HG02970 (cell line): ENCODE measurements around the gene C17orf114.

Experiments used
- ATAC-seq: cut with Tn5 transposase; IDR thresholded peaks from one replicate; pipeline ENCODE4 v1.9.1; 2021; ENCODE audit warnings: mild to moderate bottlenecking, moderate library complexity, moderate number of reproducible peaks; ENCODE audit not compliant: unreplicated experiment, low FRiP score

The C17orf114 gene

DNA sequence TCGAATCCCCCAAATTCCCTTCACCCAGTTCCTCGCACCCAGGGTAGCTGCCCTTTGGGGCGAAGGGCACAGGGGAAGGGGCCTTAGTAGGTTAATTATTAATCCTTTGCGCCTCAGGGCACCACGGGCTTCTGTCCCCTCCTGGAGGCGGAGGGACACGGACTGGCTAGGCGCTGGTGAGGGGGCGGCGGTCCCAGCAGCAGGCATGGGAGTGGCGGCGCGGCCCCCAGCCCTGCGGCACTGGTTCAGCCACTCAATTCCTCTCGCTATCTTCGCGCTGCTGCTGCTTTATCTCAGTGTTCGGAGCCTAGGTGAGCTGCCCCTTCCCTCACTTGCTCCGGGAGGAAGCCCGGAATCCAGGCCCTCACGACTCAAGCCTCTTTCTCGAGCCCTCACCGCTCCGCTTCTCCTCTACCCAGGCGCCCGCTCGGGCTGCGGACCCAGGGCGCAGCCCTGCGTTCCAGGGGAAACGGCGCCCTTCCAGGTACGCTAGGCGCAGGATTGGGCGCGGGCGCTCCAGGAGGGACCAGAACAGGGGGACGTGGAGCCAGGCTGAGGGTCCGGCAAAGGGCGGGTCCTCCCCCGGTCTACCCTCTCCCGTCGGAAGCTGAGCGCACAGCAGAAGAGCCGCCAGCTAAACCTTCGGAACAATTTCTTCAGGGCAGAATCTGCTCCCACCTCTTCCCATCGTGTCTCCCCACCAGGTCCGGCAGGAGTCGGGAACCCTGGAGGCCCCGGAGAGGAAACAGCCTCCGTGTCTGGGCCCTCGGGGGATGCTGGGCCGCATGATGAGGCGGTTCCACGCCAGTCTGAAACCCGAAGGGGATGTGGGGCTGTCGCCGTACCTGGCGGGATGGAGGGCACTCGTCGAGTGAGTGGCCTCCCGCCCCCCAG, 13.1 kb downstream of the C17orf114 start, which contains the start of gene GLTPD2:
Gene GLTPD2, plus strand, starts transcription at position 158 of the 894 bp plus-strand sequence. Its CDS starts 48 bp downstream, at position 206.
- ATAC-seq, result no peak

DNA sequence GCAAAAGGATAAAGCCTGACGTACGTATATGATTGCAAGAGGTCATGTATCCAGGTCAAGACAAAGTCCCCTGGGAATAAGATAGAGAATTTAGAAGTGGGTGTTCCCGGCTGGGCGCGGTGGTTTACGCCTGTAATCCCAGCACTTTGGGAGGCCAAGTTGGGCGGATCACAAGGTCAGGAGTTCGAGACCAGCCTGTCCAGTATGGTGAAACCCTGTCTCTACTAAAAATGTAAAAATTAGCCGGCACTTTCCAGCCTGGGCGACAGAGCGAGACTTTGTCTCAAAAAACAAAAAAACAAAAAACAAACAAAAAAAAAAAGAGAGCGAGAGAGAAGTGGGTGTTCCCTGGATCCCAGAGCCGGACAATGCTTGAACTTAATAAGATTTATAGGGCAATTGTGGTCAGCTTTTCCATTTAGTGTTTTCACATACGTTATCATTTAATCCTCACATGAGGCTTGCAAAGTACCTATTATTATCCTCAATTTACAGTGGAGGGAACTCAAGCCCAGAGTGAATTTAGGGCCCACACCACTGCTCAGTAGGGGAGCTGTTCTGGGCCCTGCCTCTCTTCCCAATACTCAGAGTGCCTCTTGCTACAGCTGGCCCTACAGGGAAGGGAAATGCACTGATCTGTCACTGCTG, 13.8 kb downstream of the C17orf114 start:
- no peak for ATAC-seq

- ATAC-seq, result no peak
Observed at GRCh38 chr17:4786516-4786915, 15.6 kb downstream of the C17orf114 start.

DNA sequence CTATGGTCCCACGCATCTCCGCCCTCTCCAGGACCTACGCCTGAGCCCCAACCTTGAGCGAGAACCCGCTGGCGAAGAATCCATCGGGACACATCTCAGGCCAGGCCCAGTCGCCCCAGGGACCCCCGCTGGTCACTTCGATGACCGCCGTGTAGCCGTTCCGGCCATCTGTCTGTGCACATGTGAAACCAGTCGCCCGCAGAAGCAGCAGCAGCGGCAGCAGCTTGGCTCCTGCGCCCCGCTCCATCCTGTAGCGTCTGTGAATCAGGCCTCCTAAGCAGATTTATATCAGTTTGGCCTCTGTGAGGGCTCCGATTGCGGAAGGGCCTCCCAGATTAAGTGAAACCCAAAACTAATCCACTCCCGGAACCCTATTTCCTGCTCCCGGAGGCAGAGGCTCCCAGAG, 16.0 kb downstream of the C17orf114 start, which contains the start of gene VMO1:
Gene VMO1, minus strand, starts transcription at position 259 of the 406 bp plus-strand sequence. Its CDS starts 12 bp downstream, at position 247.
- no peak for ATAC-seq

GRCh38 chr17:4785311-4786105, 16.6 kb downstream of the C17orf114 start:
- no peak for ATAC-seq

DNA sequence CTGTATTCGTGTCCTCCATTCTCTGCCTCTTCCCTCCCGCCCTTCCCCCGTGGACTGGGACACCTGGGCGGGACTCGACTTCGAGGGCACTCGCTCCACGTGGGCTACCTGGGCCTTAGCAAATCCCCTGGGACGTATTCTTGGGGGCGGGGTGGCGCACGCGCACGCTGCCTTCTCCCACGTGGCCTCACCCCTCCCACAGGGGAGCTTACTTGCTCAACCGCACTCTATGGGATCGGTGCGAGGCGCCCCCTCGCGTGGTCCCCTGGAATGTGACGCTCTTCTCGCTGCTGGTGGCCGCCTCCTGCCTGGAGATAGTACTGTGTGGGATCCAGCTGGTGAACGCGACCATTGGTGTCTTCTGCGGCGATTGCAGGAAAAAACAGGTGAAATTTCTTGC, 19.5 kb downstream of the C17orf114 start:
- no peak for ATAC-seq

DNA sequence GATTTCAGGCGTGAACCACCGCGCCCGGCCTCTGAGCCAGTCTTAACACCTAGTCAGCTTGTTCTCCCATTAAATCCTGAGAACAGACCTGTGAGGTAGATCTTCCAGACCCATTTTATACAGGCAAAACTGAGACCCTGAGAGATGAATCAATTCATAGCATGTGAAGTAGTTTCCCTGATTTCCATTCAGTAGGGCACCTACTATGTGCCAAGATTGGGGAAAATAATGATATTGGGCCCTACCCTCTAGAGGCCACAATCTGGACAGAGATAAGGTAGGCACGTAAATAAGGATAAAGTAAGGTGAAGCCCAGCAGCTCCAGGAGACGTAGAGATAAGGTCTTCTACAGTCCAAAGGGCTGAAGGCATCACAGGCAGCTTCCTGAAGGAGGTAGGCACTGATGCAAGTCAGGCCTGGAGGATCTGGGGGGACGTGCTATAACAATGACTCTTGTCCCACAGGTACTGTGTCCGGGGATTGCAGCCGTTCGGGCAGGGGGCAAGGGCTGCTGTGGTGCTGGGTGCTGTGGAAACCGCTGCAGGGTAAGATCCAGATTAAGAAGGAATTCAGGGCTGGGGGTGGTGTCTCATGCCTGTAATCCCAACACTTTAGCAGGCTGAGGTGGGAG, 21.7 kb downstream of the C17orf114 start:
- ATAC-seq, result no peak

DNA sequence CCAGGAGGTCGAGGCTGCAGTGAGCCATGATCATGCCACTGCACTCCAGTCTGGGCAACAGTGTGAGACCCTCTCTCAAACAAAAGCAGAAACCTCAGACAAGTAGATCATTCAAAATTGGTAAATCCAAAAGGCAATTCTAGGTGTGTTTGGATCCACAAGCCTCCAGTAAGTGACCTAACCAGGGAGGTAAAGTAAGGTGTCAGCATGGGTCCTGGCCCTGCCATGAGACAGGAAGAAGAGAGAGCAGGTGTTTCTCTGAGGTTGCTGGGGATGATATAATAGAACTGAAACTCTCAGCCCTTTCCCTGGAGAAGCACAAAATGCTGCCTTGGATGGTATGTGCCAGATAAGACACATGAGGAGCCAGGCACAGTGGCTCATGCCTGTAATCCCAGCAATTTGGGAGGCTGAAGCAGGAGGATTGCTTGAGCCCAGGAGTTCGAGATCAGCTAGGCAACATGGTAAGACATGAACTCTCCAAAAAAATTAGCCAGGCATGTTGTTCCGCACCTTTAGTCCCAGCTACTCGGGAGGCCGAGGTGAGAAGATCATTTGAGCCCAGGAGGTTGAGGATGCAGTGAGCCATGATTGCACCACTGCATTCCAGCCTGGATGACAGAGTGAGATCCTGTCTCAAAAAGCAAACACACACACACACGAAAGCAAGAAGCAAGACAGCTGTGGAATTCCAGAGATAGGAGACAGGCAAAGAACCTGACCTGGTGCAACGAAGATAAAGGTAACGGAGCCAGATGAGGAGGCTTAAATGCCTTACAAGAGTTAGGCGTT, 24.0 kb downstream of the C17orf114 start:
- no peak for ATAC-seq

DNA sequence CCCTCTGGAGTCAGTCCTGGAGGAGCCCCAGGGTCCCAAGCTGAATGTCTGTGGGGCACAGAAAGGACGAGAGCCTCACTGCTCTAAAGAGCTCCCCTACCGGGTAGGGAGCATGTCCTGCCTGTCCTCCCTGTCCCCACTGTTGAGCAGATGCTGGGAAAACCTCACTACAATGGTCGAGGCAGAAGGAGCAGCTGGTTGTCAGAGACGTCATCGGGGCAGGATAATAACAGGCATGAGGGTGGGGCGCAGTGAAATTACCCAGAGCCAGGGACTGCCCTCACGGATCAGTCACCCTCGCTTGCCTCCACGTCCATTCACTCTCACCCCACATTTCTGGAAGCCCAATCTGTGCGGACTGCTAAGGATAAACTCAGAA, 29.9 kb downstream of the C17orf114 start:
- no peak for ATAC-seq

DNA sequence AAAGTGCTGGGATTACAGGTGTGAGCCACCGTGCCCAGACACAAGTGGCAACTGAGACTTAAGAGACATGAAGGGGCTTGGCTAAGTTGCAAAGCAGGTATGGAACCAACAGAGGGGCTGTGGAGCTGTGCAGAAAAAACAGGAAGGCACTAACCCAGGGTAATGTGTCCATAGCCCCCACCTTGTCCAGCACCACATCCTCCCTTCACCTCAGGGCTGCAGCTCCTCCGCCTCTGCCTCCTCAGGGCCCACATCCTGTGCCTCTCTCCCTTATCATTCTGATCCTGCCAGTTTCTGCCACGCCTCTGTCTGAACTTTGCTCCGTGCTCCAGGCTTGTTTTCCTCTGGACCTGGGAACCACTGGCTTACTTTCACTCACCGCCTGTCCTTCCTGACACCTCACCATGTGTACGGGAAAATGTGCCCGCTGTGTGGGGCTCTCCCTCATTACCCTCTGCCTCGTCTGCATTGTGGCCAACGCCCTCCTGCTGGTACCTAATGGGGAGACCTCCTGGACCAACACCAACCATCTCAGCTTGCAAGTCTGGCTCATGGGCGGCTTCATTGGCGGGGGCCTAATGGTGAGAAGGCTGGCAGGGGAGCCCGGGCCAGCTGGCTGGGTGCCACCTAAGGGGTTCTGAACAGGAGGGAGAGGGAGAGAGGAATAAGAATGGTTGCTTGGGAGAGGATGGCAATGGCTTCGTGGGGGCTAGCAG, 30.5 kb downstream of the C17orf114 start, which contains the start of gene TM4SF5:
Gene TM4SF5, plus strand, starts transcription at position 368 of the 716 bp plus-strand sequence. Its CDS starts 37 bp downstream, at position 405.
- no peak for ATAC-seq

DNA sequence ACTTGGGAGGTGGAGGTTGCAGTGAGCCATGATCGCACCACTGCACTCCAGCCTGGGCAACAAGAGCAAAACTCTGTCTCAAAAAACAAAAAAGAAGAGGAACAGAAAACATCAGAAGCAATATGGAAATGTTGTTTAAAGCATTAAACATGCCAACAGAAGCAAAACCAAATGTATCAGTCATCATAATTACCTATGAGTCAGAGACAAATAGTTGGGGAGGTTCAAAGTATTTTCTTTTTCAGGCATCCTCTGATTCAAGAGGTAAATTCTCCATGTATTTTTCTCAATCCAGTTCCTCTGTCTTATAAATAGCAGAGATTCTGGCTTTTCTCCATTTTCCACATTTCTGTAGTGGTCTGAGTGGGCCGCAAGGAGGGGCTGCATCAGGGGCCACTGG, 32.5 kb downstream of the C17orf114 start:
- ATAC-seq, result no peak

DNA sequence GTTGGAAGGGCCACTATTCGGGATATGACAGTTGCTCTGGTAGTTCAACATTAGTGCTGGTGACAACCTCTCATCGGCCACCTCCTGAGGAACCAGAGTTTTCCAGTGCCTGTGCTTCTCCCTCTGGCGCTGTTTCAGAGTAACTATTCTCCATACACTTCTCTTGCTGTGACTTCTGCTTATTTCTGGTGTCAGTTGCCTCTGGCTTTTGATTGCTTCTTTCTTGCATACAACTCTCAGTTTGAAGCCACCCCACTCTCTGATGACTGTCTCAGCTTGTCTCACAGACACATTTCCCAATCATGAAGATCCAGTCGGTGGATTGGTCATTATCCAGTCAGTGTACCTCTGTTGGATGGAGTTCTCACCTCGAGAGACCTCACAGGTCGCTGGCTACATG, 33.8 kb downstream of the C17orf114 start:
- ATAC-seq, result no peak

DNA sequence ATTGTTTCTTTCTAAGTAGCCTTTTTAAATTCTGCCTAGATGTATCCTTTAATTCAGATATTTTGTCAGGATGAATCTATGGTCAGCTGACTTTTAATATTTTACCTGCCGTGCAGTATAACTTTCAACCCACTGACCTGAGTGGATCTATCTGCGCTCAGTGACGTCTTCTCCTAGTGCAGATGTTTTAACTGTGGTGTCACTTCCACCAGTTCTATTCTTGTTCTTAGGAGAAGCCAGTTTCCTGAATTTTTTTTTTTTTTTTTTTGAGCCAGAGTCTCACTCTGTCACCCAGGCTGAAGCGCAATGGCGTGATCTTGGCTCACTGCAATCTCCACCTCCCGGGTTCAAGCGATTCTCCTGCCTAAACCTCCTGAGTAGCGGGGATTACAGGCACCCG, 35.4 kb downstream of the C17orf114 start:
- ATAC-seq, result no peak

DNA sequence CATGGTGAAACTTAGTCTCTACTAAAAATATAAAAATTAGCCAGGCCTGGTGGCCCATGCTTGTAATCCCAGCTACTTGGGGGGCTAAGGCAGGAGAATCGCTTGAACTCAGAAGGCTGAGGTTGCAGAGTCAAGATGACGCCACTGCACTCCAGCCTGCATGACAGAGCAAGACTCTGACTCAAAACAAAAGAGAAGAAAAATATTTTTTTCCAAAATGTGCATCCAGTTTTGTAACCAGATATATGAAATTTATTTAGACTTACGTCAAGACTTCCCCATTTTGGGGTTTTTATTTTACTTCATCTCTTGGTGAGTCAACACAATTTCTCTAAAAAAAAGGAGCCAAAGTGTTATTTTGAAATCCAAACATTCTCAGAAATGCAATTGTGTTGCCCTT, 35.9 kb downstream of the C17orf114 start:
- ATAC-seq, result no peak

- ATAC-seq, result no peak
Observed at GRCh38 chr17:4764595-4764994, 37.5 kb downstream of the C17orf114 start.

- no peak for ATAC-seq
Observed at GRCh38 chr17:4759776-4760236, 42.3 kb downstream of the C17orf114 start.

GRCh38 chr17:4753392-4753791, 48.7 kb downstream of the C17orf114 start:
- ATAC-seq, result no peak

DNA sequence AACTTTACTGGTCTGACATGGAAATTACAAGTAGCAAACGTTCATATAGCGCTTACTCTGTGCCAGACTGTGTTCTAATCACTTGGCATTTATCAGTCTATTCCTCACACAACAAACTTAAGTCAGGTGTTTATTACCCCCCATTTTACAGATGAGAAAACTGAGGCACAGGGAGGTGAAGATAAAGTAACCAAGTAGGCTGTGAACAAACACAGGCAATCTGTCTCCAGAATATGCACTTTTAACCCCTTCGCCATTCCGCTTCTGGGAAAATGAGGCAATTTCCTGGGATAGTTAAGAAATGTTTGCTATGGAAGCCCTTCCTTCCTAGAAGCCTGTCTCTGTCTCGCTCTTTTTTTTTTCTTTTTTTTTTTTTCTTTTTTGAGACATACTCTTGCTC, 50.2 kb downstream of the C17orf114 start:
- ATAC-seq, result no peak
